ENCODE results near the gene COMMD7. TPM values are rescaled to one million over a fixed set of nuclear protein-coding genes. Genes with fewer than 3 reads are reported as not detected.

Gene COMMD7
- total and polyA plus RNA-seq, 2 of the 4 experiments (the other 2 are of a cell fraction): 51.8 to 67.5 TPM

DNA sequence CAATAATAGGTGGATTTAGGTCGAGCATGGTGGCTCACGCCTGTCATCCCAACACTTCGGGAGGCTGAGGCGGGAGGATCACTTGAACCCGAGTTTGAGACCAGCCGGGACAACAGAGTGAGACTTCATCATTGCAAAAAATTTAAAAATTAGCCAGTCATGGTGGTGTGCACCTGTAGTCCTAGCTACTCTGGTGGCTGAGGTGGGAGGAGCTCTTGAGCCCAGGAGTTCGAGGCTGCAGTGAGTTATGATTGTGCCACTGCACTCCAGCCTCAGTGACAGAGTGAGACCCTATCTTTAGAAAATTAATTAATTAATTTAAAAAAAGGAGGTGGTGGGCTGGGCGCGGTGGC lies 56.1 kb downstream of the COMMD7 start:
- in situ Hi-C loops (cut with MboI; ENCODE audit: low sequenced_read_pairs): no loop called here
- H3K4ac ChIP-seq (ENCODE audit: low read depth, low read length): no peak overlapping the region
- no peak overlapping the region for H3K9ac ChIP-seq (ENCODE audit: low read depth, low read length)
- no peak overlapping the region for H4K8ac ChIP-seq (ENCODE audit: low read depth in 2 of 2, low read length in 2 of 2)
- no peak overlapping the region for H2BK15ac ChIP-seq (ENCODE audit: low read depth, low read length)
- peaks cover 3% of the 10 kb centered on the region; the same call in 1 of the 2 replicates for H3K9me1 ChIP-seq (ENCODE audit: insufficient read depth, low read length)
- H2BK5ac ChIP-seq (ENCODE audit: low read depth, low read length, poor library complexity, severe bottlenecking): no peak overlapping the region
- 97% methylated on average over 6 of the region's 9 CpGs; no CpG with 5 or more reads in 1 of the 2 experiments for WGBS, 2 experiments (ENCODE audit: extremely low coverage in 2 of 2, insufficient read length in 1 of 2)
- intact Hi-C loops (cut with micrococcal nuclease): loop anchor here (10.0 kb wide), 1 partner anchor 62 kb away; no protein-coding TSS in a partner anchor
- no peak overlapping the region for H2AK9ac ChIP-seq (replicated peaks; ENCODE audit: low read depth, low read length, poor library complexity)
- no peak overlapping the region for H3K4me3 ChIP-seq (ENCODE audit: insufficient read depth, low read depth, low read length)
- H3K14ac ChIP-seq (replicated peaks; ENCODE audit: low read depth, low read length): no peak overlapping the region
- no peak overlapping the region for H4K5ac ChIP-seq (ENCODE audit: low read depth, low read length)
- no peaks in the 10 kb centered on the region for H3K27me3 ChIP-seq (ENCODE audit: control insufficient read depth, insufficient read depth, low read length)
- POLR2A ChIA-PET (ENCODE audit: unreplicated experiment): no interaction called here
- no peaks in the 10 kb centered on the region for H3K9me3 ChIP-seq (ENCODE audit: control insufficient read depth, insufficient read depth, low read length)
- H4K20me1 ChIP-seq (ENCODE audit: insufficient read depth, low read length): no peaks in the 10 kb centered on the region
- dilution Hi-C loops (cut with HindIII; ENCODE audit: low sequenced_read_pairs, unreplicated experiment): no loop called here
- H3K4me1 ChIP-seq (ENCODE audit: control insufficient read depth, insufficient read depth, low read length): peaks cover 9% of the 10 kb centered on the region
- H2AFZ ChIP-seq (replicated peaks; ENCODE audit: low read length, poor library complexity): no peak overlapping the region
- H2AK5ac ChIP-seq (ENCODE audit: low read depth, low read length): no peak overlapping the region
- no peak overlapping the region for H3K4me2 ChIP-seq (ENCODE audit: low read depth, low read length)
- TF ChIP-seq NFE2L2 (IDR thresholded peaks at IDR 0.05; ENCODE audit: low read depth, low read length): no peak
- TF ChIP-seq ELK1 (IDR thresholded peaks at IDR 0.05; ENCODE audit: borderline replicate concordance, low read depth, low read length): no peak
- no peak for TF ChIP-seq MAFK (IDR thresholded peaks at IDR 0.05; ENCODE audit: low read depth, low read length)
- TF ChIP-seq RFX5 (IDR thresholded peaks at IDR 0.05; ENCODE audit: low read depth, low read length): no peak
- TF ChIP-seq FOS (IDR thresholded peaks at IDR 0.05; ENCODE audit: low read depth, low read length): no peak
- no peak for TF ChIP-seq SMC3 (IDR thresholded peaks at IDR 0.05; ENCODE audit: low read depth, low read length)
- no peak for TF ChIP-seq BHLHE40 (IDR thresholded peaks at IDR 0.05; ENCODE audit: low read depth, low read length)
- no peak for TF ChIP-seq POLR2A (IDR thresholded peaks at IDR 0.05; ENCODE audit: low read depth, low read length)
- no peak for TF ChIP-seq RCOR1 (IDR thresholded peaks at IDR 0.05; ENCODE audit: insufficient replicate concordance, low read length)
- TF ChIP-seq, protein P1, sequence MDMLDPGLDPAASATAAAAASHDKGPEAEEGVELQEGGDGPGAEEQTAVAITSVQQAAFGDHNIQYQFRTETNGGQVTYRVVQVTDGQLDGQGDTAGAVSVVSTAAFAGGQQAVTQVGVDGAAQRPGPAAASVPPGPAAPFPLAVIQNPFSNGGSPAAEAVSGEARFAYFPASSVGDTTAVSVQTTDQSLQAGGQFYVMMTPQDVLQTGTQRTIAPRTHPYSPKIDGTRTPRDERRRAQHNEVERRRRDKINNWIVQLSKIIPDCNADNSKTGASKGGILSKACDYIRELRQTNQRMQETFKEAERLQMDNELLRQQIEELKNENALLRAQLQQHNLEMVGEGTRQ (IDR thresholded peaks at IDR 0.05; ENCODE audit: low read depth, low read length): no peak
- TF ChIP-seq CTCF (conservative IDR thresholded peaks at IDR 0.05; ENCODE audit: low read depth, low read length): no peak
- TF ChIP-seq MXI1 (IDR thresholded peaks at IDR 0.05; ENCODE audit: borderline replicate concordance, low read depth, low read length): no peak
- TF ChIP-seq CEBPB (IDR thresholded peaks at IDR 0.05; ENCODE audit: low read depth, low read length): no peak
- TF ChIP-seq MAZ (IDR thresholded peaks at IDR 0.05; ENCODE audit: borderline replicate concordance, low read depth, low read length): no peak
- no peak for TF ChIP-seq RAD21 (IDR thresholded peaks at IDR 0.05; ENCODE audit: low read length)
- TF ChIP-seq CHD1 (IDR thresholded peaks at IDR 0.05; ENCODE audit: low read depth, low read length): no peak
- DNase-seq (no peak), ATAC-seq (ENCODE audit: low read depth) (no peak)
- H3K18ac ChIP-seq (ENCODE audit: low read depth, low read length): no peak overlapping the region
- H3K36me3 ChIP-seq (ENCODE audit: control insufficient read depth, insufficient read depth, low read length): no peaks in the 10 kb centered on the region; the same call in 1 of the 2 replicates
- no peak overlapping the region for H2BK120ac ChIP-seq (ENCODE audit: low read depth, low read length)
- CTCF ChIA-PET: no interaction called here
- no peaks in the 10 kb centered on the region for H3K79me1 ChIP-seq (ENCODE audit: low read depth in 1 of 2, low read length in 2 of 2)
- no peak overlapping the region for H2BK20ac ChIP-seq (ENCODE audit: low read depth, low read length)
- H4K91ac ChIP-seq (ENCODE audit: insufficient read depth, low read depth, low read length): no peak overlapping the region
- no peak overlapping the region for H3K27ac ChIP-seq (ENCODE audit: insufficient read depth, low read length)
- BruUV-seq (replicated peaks): no TSS peak
- no peak overlapping the region for H3K56ac ChIP-seq (ENCODE audit: extremely low read depth, insufficient read depth, low read length)
- no peak overlapping the region for H3K23ac ChIP-seq (ENCODE audit: low read depth, low read length)

Data from IMR-90 (cell line).